GM18951 (cell line): ENCODE data around the gene KCNH5.

Source experiments
- POLR2A ChIP-seq: IDR thresholded peaks from 4 replicates; pipeline ENCODE4 v1.6.1; 2011; ENCODE audit warnings: mild to moderate bottlenecking; ENCODE audit not compliant: insufficient read length, insufficient read depth; ENCODE audit errors: extremely low read depth
- in situ Hi-C: fragments of 300-500 bp; cut with MboI; formaldehyde crosslinking; loops from one replicate; pipeline ENCODE4 v1.12.0; 2022; ENCODE audit warnings: low sequenced_read_pairs, mixed read lengths, inconsistent platforms; ENCODE audit not compliant: unreplicated experiment

The KCNH5 gene

GRCh38 chr14:62689733-62690132 lies 355.5 kb downstream of the KCNH5 start:
- TF ChIP-seq POLR2A = no peak
- in situ Hi-C loops = no loop called here

DNA sequence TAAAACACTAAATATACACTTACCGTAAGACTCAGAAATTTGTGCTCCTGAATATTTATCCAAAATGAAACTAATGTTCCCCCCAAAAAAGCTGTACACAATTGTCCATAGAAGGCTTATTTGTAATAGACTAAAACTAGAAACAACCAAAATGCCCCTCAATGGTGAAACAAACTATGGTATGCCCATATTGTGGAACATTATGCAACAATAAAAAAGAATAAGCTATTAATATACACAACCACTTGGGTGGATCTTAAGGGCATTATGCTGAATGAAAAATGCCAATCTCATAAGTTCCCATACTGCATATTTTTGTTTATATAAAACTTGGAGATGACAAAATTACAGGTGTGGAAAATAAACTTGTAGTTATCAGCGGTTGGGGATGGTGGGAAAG lies 357.4 kb downstream of the KCNH5 start:
- in situ Hi-C loops = no loop called here
- TF ChIP-seq POLR2A = no peak

DNA sequence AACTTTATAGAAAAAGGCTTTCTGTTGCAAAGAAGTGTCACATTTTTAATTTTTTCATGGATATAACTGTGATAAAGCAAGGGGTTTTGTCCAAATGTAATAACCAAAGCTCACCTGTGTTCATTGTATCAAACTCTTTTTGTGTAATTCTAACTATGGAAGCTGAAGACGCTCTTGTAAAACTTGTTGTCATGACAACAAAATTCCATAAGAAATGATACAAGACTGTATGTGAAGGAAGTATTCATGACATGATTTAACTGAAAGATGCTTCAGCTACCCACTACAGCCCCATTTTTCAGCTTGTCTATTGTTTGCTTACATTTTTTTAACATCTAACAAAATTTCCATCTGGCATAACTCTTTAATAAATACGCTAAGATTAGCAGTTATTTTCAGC lies 360.9 kb downstream of the KCNH5 start:
- in situ Hi-C loops = no loop called here
- TF ChIP-seq POLR2A = no peak

- no peak for TF ChIP-seq POLR2A
Observed at GRCh38 chr14:62682208-62682607, 363.1 kb downstream of the KCNH5 start.

DNA sequence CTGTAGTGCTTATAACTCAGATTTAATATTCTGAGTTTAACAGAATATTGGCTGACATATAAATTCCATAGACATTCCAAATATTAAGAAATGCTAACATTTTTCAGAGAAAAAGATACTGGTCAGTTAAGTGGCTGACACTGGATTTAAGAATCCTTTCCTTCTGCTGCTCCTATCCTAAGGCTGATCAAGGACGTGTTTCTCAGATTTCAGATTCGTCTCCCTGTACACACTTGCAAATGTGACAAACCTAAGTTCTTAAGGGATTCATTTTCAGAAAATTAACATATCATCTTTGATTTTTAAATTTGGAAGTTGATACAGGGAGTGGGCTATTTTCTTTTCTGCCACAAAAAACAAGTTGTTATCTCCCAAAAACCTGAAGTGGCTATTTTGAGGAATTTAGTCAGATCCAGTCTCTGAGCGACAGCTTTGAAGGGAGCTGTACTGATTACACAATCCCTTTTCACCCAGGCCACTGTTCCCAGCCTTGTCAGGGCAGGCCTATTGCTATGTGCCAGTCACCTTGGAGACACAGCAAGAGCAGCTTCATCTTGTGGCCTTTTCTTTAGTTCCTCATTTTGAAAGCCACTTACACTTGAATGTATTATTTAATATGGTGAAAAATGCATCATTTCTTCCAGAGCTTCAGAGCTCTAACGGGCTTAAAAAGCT lies 370.6 kb downstream of the KCNH5 start:
- no peak for TF ChIP-seq POLR2A
- in situ Hi-C loops = no loop called here

More at GRCh38 chr14:62682208-62682607, 363.1 kb downstream of the KCNH5 start:
- in situ Hi-C loops = no loop called here

DNA sequence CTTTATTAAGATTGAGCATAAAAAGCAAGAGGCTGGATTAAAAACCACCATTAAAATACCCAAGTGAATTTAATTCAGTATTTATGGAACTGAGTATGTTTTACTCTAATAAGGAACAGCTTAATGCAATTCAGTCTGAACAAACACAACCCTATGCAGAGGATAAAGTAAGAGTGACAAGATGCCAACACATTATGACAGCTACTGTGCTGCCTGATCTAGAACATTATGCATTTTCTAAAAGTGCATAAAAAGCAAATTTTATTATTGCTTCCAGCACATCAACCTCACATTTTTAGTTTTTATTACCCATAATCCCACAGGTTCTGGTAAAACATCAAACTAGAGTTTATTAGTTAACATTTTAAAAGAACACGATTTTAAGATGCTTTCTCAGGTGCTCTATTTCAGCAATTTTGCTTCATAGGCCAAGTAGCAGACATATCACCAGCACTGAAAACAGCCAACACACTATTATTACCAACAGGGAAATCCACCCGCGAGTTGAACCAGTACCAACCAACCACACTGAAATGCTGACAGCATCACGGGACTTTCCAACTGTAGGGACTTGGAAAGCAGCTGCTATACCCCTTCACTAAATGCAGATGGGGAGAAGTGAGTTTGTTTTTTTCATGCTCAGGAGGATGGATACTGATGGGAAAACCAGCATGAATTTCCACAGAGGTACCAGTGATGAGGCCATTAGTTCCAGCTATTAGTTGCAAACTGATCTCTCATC lies 372.1 kb downstream of the KCNH5 start:
- in situ Hi-C loops = no loop called here
- no peak for TF ChIP-seq POLR2A

DNA sequence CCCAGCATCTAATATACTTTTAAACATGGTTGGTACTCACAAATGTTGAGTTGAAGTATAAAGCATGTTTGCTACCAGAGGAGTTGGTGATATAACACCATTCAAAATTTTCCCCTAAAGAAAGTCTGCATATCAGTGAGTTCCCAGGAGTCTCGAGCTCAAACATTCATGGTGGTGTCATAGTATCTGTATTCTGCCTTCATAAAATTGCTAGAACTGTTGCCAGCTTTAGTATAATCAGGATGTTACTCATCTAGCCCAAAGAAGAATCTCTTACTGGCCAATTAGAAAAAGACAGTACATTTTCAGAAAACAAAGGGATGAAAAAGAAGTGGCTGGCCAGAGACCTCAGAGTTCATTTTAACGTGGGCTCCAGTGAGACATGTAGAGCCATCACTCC lies 374.7 kb downstream of the KCNH5 start:
- in situ Hi-C loops = no loop called here
- no peak for TF ChIP-seq POLR2A

- in situ Hi-C loops = no loop called here
- no peak for TF ChIP-seq POLR2A
Observed at GRCh38 chr14:62667421-62667914, 377.8 kb downstream of the KCNH5 start.

DNA sequence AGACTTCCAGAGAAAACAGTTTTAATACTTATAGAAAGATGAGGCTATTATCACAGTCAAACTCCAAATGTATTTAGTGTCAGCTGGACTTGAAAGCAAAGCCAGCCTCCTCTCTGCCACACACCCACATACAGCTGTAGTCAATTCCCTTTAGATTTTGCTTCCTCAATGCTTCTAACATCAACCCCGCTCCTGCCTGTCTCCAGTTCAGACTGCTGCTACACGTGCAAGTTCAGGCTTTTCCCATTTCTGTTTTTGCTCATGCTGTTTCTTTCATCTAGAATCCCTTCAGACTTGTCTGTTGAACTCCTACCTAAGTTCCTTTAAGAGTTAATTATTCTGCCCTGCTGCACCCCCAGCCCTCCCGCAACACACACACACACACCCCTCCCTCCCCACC lies 380.0 kb downstream of the KCNH5 start:
- in situ Hi-C loops = no loop called here
- no peak for TF ChIP-seq POLR2A

DNA sequence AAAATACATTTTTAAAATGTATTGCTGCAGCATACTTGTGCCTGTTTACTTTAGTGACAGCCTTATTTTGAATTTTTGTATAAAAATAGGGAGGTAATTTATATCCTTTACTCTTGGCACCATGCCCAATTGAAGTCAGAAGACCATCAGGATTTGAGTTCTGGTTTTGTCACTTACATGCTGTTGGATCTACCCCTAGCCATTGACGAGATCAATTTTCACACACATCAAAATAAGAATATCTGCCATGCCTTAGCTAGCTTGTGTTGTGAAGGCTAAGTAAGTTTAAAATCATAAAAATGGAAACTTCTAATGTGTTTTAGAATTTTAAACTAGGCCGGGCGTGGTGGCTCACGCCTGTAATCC lies 381.8 kb downstream of the KCNH5 start:
- in situ Hi-C loops = no loop called here

DNA sequence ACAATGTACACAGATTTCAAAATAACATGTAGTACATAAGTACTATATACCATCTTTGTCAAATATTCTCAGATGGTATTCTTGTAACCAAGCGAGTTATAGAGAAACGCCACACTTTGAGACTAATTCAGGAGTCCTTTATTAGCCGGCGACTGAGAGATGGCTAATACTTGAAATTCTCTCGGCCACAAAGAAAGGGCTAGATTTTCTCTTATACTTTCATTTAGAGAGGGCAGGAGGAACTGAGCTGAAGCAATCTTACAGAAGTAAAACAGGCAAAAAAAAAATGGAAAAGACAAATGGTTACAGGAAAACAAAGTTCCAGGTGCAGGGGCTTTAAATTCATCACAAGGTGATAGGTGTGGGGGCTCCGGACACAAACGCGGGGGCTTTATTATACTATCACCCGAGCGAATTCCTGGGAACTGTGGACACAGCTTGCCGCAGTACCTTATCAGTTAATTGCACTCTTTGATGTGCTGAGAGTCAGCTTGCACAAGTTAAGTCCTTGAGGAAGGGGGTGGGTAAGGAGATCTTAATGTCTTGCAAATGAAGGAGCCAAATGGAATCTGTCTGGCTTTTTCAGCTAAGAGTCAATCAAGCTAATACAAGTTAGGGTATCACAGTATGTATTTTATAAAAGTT lies 382.3 kb downstream of the KCNH5 start:
- in situ Hi-C loops = no loop called here
- TF ChIP-seq POLR2A = no peak

More for the DNA sequence above, 381.8 kb downstream of the KCNH5 start:
- TF ChIP-seq POLR2A = no peak

GRCh38 chr14:62661818-62662217 lies 383.4 kb downstream of the KCNH5 start:
- TF ChIP-seq POLR2A = no peak
- in situ Hi-C loops = no loop called here

DNA sequence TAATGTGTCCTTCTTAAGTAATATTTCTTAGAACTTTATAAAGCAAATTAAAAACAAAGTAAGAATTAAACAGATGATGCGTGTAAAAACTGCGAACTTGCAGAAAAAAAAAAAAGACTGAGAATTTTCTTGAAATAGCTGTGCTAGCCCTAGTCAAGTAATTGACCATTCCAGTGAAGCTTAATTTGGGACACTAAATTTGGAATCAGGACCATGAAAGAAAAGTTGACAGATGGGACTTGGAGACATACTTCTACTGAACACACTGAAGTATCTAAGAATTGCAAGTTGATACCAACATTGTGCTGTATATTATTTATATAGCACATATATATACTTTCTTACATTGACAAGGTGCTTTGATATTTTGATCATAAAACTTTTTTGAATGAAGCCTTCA lies 386.6 kb downstream of the KCNH5 start:
- TF ChIP-seq POLR2A = no peak
- in situ Hi-C loops = no loop called here

- no peak for TF ChIP-seq POLR2A
- in situ Hi-C loops = no loop called here
Observed at GRCh38 chr14:62657376-62657775, 387.9 kb downstream of the KCNH5 start.
